Measurements from ENCODE around the gene ZNF337.
A peak's percentile ranks its signal among the peaks of the same experiment; 100 is the strongest.
"Not testable (repeated sequence)": the region's sequence is repeated elsewhere in the genome, so short reads cannot be mapped to it uniquely, and the experiment has no call there.

The ZNF337 gene

GRCh38 chr20:25696371-25697131 is at the start of gene ZNF337:
TSS of gene ZNF337 (minus strand) at chr20:25696853. CDS start at chr20:25686417, 10,436 bp downstream.
- peak; percentile 99 for DNase-seq (ENCODE audit: low read depth, low spot score)

- no peak for DNase-seq (ENCODE audit: low read depth, low spot score)
Measured at GRCh38 chr20:25745738-25746137, 49.1 kb upstream of the ZNF337 start.

GRCh38 chr20:25745100-25745499 is 48.4 kb upstream of the ZNF337 start:
- no peak for DNase-seq (ENCODE audit: low read depth, low spot score)

GRCh38 chr20:25744261-25744660 is 47.6 kb upstream of the ZNF337 start:
- no peak for DNase-seq (ENCODE audit: low read depth, low spot score)

GRCh38 chr20:25741088-25741487 is 44.4 kb upstream of the ZNF337 start:
- DNase-seq (ENCODE audit: low read depth, low spot score) = no peak

- DNase-seq (ENCODE audit: low read depth, low spot score) = no peak
Measured at GRCh38 chr20:25739615-25740320, 43.1 kb upstream of the ZNF337 start.

GRCh38 chr20:25738198-25738597 is 41.5 kb upstream of the ZNF337 start:
- no peak for DNase-seq (ENCODE audit: low read depth, low spot score)

- DNase-seq (ENCODE audit: low read depth, low spot score) = no peak
Measured at GRCh38 chr20:25733903-25734302, 37.2 kb upstream of the ZNF337 start.

GRCh38 chr20:25730862-25731261 is 34.2 kb upstream of the ZNF337 start:
- no peak for DNase-seq (ENCODE audit: low read depth, low spot score)

- no peak for DNase-seq (ENCODE audit: low read depth, low spot score)
Measured at GRCh38 chr20:25726357-25726756, 29.7 kb upstream of the ZNF337 start.

- DNase-seq (ENCODE audit: low read depth, low spot score) = no peak
Measured at GRCh38 chr20:25725639-25726038, 29.0 kb upstream of the ZNF337 start.

- no peak for DNase-seq (ENCODE audit: low read depth, low spot score)
Measured at GRCh38 chr20:25723975-25724374, 27.3 kb upstream of the ZNF337 start.

- DNase-seq (ENCODE audit: low read depth, low spot score) = no peak
Measured at GRCh38 chr20:25720285-25720684, 23.6 kb upstream of the ZNF337 start.

GRCh38 chr20:25718896-25719809 is 22.5 kb upstream of the ZNF337 start:
- not testable (repeated sequence) for DNase-seq (ENCODE audit: low read depth, low spot score)

- DNase-seq (ENCODE audit: low read depth, low spot score) = no peak
Measured at GRCh38 chr20:25707695-25708094, 11.0 kb upstream of the ZNF337 start.

- DNase-seq (ENCODE audit: low read depth, low spot score) = no peak
Measured at GRCh38 chr20:25706793-25707192, 10.1 kb upstream of the ZNF337 start.

GRCh38 chr20:25705830-25706351 is 9.2 kb upstream of the ZNF337 start:
- no peak for DNase-seq (ENCODE audit: low read depth, low spot score)

GRCh38 chr20:25704303-25704702 is 7.7 kb upstream of the ZNF337 start:
- not testable (repeated sequence) for DNase-seq (ENCODE audit: low read depth, low spot score)

GRCh38 chr20:25700835-25701234 is 4.2 kb upstream of the ZNF337 start:
- DNase-seq (ENCODE audit: low read depth, low spot score) = not testable (repeated sequence)

- no peak for DNase-seq (ENCODE audit: low read depth, low spot score)
Measured at GRCh38 chr20:25699914-25700313, 3.3 kb upstream of the ZNF337 start.

GRCh38 chr20:25697132-25697446 is 436 bp upstream of the ZNF337 start:
- DNase-seq (ENCODE audit: low read depth, low spot score) = no peak

Data from astrocyte of the hippocampus (primary cell).